ENCODE measurements around the gene IGSF23. TPM values are rescaled to one million over a fixed set of nuclear protein-coding genes. Genes with fewer than 3 reads are reported as not detected.
A peak's percentile ranks its signal among the peaks of the same experiment; 100 is the strongest.

IGSF23 gene
- total and polyA plus RNA-seq, 2 of the 4 experiments (the other 2 are of a cell fraction): 0.27 TPM; not detected in 1

GRCh38 chr19:44626048-44626624, 12.8 kb downstream of the IGSF23 start (continued):
- TF ChIP-seq ELK1 (IDR thresholded peaks at IDR 0.05; ENCODE audit: borderline replicate concordance, low read depth, low read length) (no peak), POLR2A (IDR thresholded peaks at IDR 0.05; ENCODE audit: low read depth, low read length) (no peak)

- Histone ChIP-seq H3K9me3 (ENCODE audit: control insufficient read depth, insufficient read depth, low read length) (peaks cover 2% of the 10 kb centered on the region; the same call in 1 of the 2 replicates), H3K27me3 (ENCODE audit: control insufficient read depth, insufficient read depth, low read length) (no peaks in the 10 kb centered on the region), H3K9me1 (ENCODE audit: insufficient read depth, low read length) (peaks cover 21% of the 10 kb centered on the region), H3K56ac (ENCODE audit: extremely low read depth, insufficient read depth, low read length) (no peak overlapping the region), H3K27ac (ENCODE audit: insufficient read depth, low read length) (no peak overlapping the region), H2BK20ac (ENCODE audit: low read depth, low read length) (peak overlapping the region; percentile 71), H2BK15ac (ENCODE audit: low read depth, low read length) (peak overlapping the region; percentile 90; the same call in 1 of the 3 replicates), H4K5ac (ENCODE audit: low read depth, low read length) (no peak overlapping the region; the same call in 1 of the 2 replicates), H2AFZ (replicated peaks; ENCODE audit: low read length, poor library complexity) (no peak overlapping the region), H3K9ac (ENCODE audit: low read depth, low read length) (no peak overlapping the region), H2BK5ac (ENCODE audit: low read depth, low read length, poor library complexity, severe bottlenecking) (no peak overlapping the region), H3K4ac (ENCODE audit: low read depth, low read length) (peak overlapping the region; percentile 93), H2AK5ac (ENCODE audit: low read depth, low read length) (peak overlapping the region; percentile 99), H3K4me1 (ENCODE audit: control insufficient read depth, insufficient read depth, low read length) (peaks cover 15% of the 10 kb centered on the region), H3K4me2 (ENCODE audit: low read depth, low read length) (no peak overlapping the region), H3K79me1 (ENCODE audit: low read depth in 1 of 2, low read length in 2 of 2) (no peaks in the 10 kb centered on the region; a peak in 1 of 4 replicates), H2AK9ac (replicated peaks; ENCODE audit: low read depth, low read length, poor library complexity) (peak overlapping the region; percentile 33), H4K8ac (ENCODE audit: low read depth in 2 of 2, low read length in 2 of 2) (peak overlapping the region in 1 of 2 experiments; percentile 86; a peak in 3 of 4 replicates), H3K18ac (ENCODE audit: low read depth, low read length) (peak overlapping the region; percentile 54; the same call in 1 of the 2 replicates), H3K14ac (replicated peaks; ENCODE audit: low read depth, low read length) (peak overlapping the region; percentile 78), H3K36me3 (ENCODE audit: control insufficient read depth, insufficient read depth, low read length) (peaks cover 6% of the 10 kb centered on the region; the same call in 1 of the 2 replicates), H2BK120ac (ENCODE audit: low read depth, low read length) (peak overlapping the region; percentile 93), H3K4me3 (ENCODE audit: insufficient read depth, low read depth, low read length) (no peak overlapping the region), H3K23ac (ENCODE audit: low read depth, low read length) (no peak overlapping the region), H4K91ac (ENCODE audit: insufficient read depth, low read depth, low read length) (peak overlapping the region; percentile 78), H4K20me1 (ENCODE audit: insufficient read depth, low read length) (no peaks in the 10 kb centered on the region; the same call in 1 of the 2 replicates)
- in situ Hi-C loops (cut with MboI; ENCODE audit: low sequenced_read_pairs): no loop called here
- BruUV-seq (replicated peaks): no TSS peak
- DNase-seq (no peak), ATAC-seq (ENCODE audit: low read depth) (no peak)
- TF ChIP-seq MAFK (IDR thresholded peaks at IDR 0.05; ENCODE audit: low read depth, low read length): no peak
- TF ChIP-seq RCOR1 (IDR thresholded peaks at IDR 0.05; ENCODE audit: insufficient replicate concordance, low read length): no peak
- intact Hi-C loops (cut with micrococcal nuclease): no loop called here
- POLR2A ChIA-PET (ENCODE audit: unreplicated experiment): no interaction called here
- CTCF ChIA-PET: no interaction called here
- dilution Hi-C loops (cut with HindIII; ENCODE audit: low sequenced_read_pairs, unreplicated experiment): no loop called here
- WGBS, 2 experiments (ENCODE audit: extremely low coverage in 2 of 2, insufficient read length in 1 of 2): no CpG with 5 or more reads among the region's 4 CpGs
Observed at GRCh38 chr19:44627631-44628030, 14.3 kb downstream of the IGSF23 start.

All from IMR-90 (cell line).